HG03025 (cell line): ENCODE measurements around the gene PAMR1.
"Not testable (repeated sequence)": the region's sequence is repeated elsewhere in the genome, so short reads cannot be mapped to it uniquely, and the experiment has no call there.

Experiments used
- ATAC-seq: cut with Tn5 transposase; IDR thresholded peaks from one replicate; pipeline ENCODE4 v1.9.1; 2021; ENCODE audit warnings: mild to moderate bottlenecking, moderate library complexity; ENCODE audit not compliant: unreplicated experiment, low FRiP score

PAMR1 gene

GRCh38 chr11:35545391-35546003 is 20.1 kb upstream of the PAMR1 start:
- ATAC-seq: no peak

GRCh38 chr11:35543481-35543880 is 18.1 kb upstream of the PAMR1 start:
- ATAC-seq: no peak

- ATAC-seq: no peak
Measured at GRCh38 chr11:35541621-35542375, 16.4 kb upstream of the PAMR1 start.

- ATAC-seq: no peak
Measured at GRCh38 chr11:35540526-35540925, 15.1 kb upstream of the PAMR1 start.

- no peak for ATAC-seq
Measured at GRCh38 chr11:35539781-35540281, 14.4 kb upstream of the PAMR1 start.

GRCh38 chr11:35539256-35539655 is 13.8 kb upstream of the PAMR1 start:
- ATAC-seq: no peak

GRCh38 chr11:35536470-35536869 is 11.1 kb upstream of the PAMR1 start:
- ATAC-seq: no peak

GRCh38 chr11:35531246-35531645 is 5.8 kb upstream of the PAMR1 start:
- ATAC-seq: no peak

- ATAC-seq: no peak
Measured at GRCh38 chr11:35529971-35530495, 4.6 kb upstream of the PAMR1 start.

- no peak for ATAC-seq
Measured at GRCh38 chr11:35526370-35526792, 965 bp upstream of the PAMR1 start.

GRCh38 chr11:35524780-35525179 is 636 bp downstream of the PAMR1 start:
- ATAC-seq: no peak

- no peak for ATAC-seq
Measured at GRCh38 chr11:35523861-35524260, 1.6 kb downstream of the PAMR1 start.

- ATAC-seq: no peak
Measured at GRCh38 chr11:35523331-35523768, 2.1 kb downstream of the PAMR1 start.

- not testable (repeated sequence) for ATAC-seq
Measured at GRCh38 chr11:35522091-35522490, 3.3 kb downstream of the PAMR1 start.

GRCh38 chr11:35520376-35520775 is 5.0 kb downstream of the PAMR1 start:
- ATAC-seq: no peak

GRCh38 chr11:35518766-35519165 is 6.7 kb downstream of the PAMR1 start:
- no peak for ATAC-seq

GRCh38 chr11:35517481-35517880 is 7.9 kb downstream of the PAMR1 start:
- no peak for ATAC-seq

- no peak for ATAC-seq
Measured at GRCh38 chr11:35516403-35516802, 9.0 kb downstream of the PAMR1 start.

GRCh38 chr11:35515224-35515623 is 10.2 kb downstream of the PAMR1 start:
- no peak for ATAC-seq

- no peak for ATAC-seq
Measured at GRCh38 chr11:35514481-35514880, 10.9 kb downstream of the PAMR1 start.

GRCh38 chr11:35511666-35512065 is 13.8 kb downstream of the PAMR1 start:
- no peak for ATAC-seq

GRCh38 chr11:35507688-35508087 is 17.7 kb downstream of the PAMR1 start:
- no peak for ATAC-seq
